Measurements from ENCODE around the gene CCR5.
"Not testable (repeated sequence)": the region's sequence is repeated elsewhere in the genome, so short reads cannot be mapped to it uniquely, and the experiment has no call there.

The CCR5 gene

DNA sequence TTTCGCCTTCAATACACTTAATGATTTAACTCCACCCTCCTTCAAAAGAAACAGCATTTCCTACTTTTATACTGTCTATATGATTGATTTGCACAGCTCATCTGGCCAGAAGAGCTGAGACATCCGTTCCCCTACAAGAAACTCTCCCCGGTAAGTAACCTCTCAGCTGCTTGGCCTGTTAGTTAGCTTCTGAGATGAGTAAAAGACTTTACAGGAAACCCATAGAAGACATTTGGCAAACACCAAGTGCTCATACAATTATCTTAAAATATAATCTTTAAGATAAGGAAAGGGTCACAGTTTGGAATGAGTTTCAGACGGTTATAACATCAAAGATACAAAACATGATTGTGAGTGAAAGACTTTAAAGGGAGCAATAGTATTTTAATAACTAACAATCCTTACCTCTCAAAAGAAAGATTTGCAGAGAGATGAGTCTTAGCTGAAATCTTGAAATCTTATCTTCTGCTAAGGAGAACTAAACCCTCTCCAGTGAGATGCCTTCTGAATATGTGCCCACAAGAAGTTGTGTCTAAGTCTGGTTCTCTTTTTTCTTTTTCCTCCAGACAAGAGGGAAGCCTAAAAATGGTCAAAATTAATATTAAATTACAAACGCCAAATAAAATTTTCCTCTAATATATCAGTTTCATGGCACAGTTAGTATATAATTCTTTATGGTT, at the start of gene CCR5:
CCR5 (plus strand) TSS at position 108 of the 680 bp plus-strand sequence. CDS start 1,957 bp downstream, outside the sequence.
- DNase-seq (ENCODE audit: low spot score) = no peak

DNA sequence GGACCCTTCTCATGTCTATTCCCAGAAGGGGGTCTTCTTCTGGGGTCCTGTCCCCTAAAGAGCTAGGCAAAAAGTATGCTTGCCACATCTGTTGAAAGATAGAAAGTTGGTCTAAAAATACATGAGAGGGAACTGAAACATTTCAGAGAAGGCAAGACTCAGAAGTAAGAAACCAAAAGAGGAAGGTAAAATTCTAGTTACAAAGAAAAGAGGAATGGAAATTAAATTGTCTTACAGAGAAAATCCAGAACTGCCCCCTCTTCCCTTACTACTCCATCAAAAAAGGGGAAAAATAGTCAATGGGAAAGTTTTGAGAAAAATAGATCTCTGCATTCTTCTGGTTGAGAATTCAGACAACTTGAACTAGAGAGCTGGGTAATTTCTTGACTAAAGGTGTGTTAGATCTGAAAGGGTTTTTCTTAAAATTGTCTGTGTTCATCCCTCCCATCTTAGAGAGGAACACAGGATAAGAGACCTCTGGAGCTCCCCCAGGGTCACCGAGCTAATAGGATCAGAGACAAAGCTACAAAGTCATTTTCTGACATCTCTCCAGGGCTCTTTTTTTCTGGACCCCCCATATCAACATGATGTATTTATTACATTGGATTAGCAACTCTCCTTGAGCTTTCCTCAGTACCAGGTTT, 49.2 kb upstream of the CCR5 start:
- DNase-seq (ENCODE audit: low spot score) = no peak

DNA sequence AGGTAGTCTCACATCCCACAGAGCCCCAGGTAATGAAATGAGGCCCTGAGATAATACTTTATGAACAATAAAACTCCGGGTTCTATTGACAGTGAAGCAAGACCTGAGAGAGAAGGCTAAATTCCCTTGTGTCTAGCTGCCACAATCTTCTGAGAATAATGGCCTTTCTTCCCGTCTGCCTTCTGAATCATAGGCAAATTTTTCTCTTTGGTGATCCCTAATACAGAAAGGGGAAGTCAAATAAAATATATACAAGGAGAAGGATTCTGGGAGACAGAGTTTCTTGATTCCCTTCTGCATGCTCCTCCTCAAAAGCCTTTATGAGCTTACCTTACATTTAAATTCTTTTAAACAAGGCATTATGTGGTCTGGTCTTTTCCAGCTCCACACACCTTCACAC, 46.7 kb upstream of the CCR5 start:
- DNase-seq (ENCODE audit: low spot score) = no peak

DNA sequence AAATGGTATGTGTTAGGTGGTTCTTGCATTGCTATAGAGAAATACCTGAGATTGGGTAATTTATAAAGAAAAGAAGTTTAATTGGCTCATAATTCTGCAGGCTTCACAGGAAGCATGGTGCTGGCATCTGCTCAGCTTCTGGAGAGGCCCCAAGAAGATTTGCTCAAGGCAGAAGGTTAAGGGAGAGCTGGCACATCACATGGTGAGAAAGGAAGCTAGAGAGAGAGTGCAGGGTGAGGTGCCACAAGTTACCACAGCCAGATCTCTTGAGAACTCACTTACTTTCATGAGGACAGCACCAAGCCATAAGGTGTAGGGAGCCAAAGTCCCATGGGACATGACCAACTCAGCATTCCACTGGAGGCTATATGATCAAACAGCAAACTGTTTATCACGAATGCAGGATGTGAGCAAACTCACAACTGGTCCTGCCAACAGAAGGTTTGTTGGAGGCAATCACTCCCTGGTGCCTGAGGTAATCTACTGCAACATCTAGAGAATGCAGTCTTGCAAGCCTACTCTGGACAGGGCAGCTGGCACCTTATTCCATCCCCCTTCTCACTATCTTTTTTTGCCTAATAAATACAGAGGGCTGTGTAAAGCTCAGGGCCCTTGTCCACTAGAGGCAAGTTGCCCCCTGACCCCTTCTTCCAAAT, 45.0 kb upstream of the CCR5 start:
- no peak for DNase-seq (ENCODE audit: low spot score)

DNA sequence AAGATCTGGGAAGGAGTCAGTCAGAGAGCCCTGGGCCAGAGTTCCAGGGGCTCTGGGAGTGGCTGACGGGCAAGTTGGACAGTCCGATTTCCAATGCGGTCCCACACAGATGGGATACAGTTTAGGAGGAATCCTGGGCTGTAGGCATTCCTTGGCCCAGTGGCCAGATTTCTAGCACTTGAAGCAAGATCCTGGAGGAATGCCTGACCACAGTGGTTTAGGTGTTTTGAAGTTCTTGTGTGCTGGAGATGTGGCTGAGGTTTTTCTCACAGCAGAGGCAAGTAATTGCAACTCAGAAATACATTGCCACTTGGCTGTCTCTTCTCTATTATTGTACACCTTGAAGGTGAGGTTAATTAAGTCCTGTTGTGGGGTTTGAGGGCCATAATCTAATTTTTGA, 40.1 kb upstream of the CCR5 start:
- not testable (repeated sequence) for DNase-seq (ENCODE audit: low spot score)

DNA sequence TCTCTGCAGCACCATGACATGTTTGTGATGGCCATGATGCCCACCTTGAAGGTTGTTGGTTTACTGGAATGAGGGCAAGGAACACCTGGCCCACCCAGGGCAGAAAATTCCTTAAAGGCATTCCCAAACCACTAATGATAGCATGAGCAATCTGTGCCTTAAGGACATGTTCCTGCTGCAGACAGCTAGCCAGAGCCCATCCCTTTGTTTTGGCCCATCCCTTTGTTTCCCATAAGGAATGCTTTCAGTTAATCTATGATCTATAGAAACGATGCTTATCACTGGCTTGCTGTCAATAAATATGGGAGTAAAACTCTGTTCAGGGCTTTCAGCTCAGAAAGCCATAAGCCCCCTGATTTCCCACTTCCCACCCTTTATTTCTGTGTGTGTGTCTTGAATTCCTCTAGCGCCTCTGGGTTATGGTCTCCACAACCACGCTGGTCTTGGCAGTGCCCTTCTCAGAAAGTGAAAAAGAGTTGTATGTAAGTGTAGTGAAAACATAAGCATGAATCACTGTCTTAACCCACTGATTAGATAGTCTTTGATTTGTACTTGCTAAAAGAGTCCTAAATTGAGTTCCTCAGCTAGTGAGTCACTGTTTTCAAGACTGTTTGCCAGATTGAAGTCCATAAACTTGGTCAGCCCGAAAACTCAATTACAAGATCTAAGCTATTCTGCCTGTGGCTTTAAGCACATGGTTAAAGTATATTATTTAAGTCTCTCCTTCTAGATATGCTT, 35.8 kb upstream of the CCR5 start:
- no peak for DNase-seq (ENCODE audit: low spot score)

DNA sequence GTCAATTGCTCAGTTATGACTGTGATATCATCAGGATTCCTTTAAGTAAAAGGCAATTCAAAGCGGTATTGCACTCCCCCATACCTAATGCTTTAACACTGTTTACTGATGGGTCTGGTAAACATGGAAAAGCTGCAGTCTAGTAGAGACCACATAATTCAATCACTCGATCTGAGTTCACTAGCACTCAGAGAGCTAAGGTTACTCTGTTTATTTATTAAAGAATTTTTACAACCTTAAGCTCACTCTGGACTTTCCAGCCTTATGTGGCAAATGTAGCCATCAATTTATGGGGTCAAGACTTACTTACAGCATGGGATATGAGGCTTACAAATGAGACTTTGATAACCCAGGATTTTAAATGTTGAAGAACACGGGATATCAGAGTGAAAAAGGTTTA, 35.2 kb upstream of the CCR5 start:
- DNase-seq (ENCODE audit: low spot score) = no peak

DNA sequence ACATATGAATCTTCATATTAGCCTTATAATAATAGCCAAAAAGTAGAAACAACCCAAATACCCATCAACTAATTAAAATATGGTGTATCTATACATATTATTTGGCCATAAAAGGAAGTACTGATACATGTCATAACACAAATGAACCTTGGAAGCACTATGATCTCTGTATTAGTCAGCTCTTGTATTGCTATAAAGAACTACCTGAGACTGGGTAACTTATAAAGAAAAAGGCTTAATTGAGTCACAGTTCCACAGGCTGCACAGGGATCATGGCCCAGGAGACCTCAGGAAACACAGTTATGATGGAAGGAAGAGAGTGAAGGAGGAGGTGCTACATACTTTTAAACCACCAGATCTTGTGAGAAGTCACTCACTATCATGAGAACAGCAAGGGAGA, 32.8 kb upstream of the CCR5 start:
- DNase-seq (ENCODE audit: low spot score) = no peak

DNA sequence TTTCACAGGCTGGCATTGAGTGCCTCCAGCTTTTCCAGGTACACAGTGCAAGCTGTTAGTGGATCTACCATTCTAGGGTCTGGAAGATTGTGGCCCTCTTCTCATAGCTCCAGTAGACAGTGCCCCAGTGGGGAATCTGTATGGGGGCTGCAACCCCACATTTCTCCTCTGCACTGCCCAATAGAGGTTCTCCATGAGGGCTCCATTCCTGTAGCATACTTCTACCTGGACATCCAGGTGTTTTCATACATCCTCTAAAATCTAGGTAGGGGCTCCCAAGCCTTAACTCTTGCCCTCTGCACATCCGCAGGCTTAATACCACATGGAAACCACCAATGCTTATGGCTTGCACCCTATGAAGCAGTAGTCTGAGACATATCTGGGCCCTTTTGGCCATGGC, 31.9 kb upstream of the CCR5 start:
- no peak for DNase-seq (ENCODE audit: low spot score)

DNA sequence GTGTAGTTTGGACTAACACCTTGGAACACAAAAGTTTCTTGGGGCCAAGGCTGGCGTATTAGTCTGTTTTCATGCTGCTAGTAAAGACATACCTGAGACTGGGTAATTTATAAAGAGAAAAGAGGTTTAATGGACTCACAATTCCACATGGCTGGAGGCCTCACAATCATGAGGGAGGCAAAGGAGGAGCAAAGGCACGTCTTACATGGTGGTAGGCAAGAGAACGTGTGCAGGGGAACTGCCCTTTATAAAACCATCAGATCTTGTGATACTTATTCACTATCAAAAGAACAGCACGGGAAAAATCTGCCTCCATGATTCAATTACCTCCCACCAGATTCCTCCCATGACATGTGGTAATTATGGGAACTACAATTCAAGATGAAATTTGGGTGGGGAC, 26.3 kb upstream of the CCR5 start:
- DNase-seq (ENCODE audit: low spot score) = no peak

DNA sequence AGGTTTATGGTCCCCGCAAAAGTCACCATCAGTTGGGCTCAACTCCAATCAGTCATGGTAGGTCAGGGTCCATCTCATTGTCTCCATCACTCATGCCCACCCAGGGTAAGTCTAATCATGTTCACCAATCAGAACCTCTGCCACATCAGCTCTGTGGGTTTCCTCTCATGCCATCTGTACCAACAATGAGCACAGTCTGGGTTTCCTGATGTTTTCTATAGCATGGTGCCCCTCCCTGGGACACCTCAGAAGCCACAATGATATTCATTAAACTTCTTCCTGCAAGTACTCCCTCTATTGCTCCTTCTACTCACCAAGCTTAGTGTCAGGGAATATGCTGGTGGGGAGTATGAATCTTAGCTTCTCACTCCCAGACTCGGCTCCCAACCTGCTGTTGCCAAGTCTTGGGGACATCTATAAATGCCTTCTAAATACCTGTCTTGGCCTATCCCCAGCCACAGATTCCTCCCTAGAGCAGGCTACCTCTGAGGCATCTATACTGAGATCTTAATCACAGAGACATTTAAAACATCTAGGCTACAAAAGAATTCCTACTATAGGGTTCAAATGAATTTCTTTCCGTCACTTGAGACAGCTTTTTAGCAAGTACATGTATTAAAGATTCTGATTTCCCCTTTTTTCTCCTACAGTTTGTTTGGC, 21.8 kb upstream of the CCR5 start:
- DNase-seq (ENCODE audit: low spot score) = no peak

DNA sequence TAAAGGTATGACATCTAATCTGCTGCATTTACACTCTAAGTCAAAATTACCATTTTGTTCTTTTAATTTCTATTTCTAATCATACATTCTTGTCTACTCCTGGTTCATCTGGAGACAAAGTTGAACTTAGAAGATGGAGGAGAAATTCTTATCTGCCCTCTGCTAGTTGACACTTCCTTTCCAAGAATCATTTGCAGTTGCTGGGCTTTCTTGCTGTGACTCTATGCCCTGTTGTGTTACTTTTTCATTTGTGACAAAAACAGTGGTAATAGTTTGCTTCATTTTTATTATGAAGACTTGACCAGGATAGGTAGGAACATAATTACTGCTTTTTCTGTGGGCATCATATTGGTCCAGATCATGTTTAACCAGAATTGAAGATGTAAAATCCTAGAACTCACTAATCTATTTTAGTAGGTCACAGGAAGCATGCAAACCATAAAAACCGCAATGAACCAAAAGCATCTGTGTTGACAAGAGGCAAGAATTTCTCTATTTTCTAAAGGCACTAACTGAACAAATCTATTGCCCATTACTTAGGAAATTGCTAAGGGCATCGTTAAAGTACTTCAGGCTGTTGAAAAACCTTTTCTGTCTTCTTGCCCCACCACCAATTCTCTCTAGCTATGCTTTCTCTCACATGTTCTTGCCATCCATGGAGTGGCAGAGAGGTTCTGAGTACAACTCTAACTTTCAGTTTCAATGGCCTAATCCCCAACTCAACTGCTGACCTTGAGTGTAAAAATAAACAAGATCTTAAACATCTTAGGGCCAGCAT, 21.1 kb upstream of the CCR5 start:
- no peak for DNase-seq (ENCODE audit: low spot score)

DNA sequence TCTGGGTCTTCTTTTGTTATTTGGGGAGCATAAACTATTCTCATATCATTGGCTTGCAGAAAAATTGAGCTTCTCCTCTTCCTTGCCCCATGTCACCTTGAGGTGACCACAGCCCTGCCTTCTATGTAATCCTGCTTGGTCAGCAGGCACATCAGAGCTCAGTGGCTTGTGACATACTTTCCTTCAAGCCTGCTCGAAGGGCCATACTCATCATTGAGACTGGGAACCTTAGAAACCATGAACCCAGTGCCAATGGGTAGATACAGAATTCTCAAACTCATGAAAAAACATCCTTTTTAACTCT, 20.5 kb upstream of the CCR5 start:
- DNase-seq (ENCODE audit: low spot score) = no peak

DNA sequence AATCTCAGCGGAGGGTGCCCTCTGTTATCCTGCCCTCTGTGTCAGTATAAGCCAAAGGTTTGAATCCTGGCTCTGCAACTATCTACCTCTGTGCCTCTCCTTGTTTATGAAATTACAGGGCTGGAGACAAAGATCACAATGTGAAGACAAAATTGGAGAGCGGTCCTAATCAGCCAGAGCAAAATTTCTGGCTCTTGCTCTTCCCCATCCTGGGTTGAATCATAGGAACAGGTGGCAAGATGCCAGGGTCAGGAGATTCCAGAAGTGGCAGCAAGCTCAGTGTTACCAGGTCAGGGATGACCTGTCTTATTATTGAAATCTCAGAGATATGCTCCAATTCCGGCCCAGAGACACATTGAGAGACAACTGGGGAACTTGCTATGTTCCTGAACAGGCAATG, 19.1 kb upstream of the CCR5 start:
- DNase-seq (ENCODE audit: low spot score) = no peak

DNA sequence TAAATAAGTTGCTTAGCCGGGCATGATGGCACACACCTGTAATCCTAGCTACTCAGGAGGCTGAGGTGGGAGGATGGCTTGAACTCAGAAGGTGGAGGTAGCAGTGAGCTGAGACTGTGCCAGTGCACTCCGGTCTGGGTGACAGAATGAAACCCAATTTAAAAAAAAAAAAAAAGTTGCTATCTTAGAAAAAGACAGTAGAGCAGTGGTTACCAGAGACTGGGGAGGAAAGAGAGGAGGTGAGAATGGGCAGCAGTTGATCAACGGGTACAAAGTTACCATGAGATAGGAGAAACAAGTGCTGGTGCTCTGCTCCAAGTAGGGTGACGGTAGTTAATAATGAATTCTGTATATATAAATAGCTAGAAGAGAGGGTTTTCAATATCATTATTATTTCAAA, 17.7 kb upstream of the CCR5 start:
- no peak for DNase-seq (ENCODE audit: low spot score)

DNA sequence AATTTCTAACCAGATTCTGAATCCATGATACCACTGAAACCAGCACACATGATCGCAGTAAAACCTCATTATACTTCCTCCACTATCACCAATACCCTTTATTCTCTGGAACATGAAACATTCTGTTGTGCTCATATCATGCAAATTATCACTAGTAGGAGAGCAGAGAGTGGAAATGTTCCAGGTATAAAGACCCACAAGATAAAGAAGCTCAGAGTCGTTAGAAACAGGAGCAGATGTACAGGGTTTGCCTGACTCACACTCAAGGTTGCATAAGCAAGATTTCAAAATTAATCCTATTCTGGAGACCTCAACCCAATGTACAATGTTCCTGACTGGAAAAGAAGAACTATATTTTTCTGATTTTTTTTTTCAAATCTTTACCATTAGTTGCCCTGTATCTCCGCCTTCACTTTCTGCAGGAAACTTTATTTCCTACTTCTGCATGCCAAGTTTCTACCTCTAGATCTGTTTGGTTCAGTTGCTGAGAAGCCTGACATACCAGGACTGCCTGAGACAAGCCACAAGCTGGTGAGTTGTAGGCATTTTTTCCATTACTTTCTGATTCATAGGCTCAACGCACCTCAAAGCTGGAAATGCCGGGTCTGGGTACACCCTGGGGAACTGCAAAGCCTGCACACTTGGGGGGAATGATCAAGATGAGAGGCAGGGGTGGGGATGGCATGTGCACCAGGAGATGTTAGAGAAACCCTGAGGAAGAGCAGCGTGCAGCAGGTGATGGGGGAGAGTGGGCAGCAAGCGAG, 16.9 kb upstream of the CCR5 start, which contains the start of gene CCR2:
CCR2 (plus strand) TSS at position 465 of the 764 bp plus-strand sequence. CDS start 3,417 bp downstream, outside the sequence.
- no peak for DNase-seq (ENCODE audit: low spot score)

DNA sequence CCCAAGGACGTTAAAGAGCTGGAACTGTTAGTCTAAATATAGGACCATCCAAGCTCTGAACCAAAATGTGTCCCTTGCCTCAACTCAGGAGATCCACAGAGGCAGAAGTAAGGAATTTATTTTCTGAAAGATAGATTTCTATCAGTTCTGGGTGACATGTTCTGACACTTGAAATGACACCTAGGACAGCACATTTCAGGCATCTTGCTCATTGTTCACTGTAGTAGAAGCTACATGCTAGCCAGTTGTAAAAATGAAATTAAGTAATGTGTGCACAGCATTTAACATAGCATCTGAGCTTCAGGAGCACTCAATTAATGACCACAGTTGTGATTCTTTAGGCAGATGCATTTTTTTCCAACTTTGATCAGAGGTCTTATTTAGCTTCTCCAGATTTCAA, 16.3 kb upstream of the CCR5 start:
- DNase-seq (ENCODE audit: low spot score) = no peak

DNA sequence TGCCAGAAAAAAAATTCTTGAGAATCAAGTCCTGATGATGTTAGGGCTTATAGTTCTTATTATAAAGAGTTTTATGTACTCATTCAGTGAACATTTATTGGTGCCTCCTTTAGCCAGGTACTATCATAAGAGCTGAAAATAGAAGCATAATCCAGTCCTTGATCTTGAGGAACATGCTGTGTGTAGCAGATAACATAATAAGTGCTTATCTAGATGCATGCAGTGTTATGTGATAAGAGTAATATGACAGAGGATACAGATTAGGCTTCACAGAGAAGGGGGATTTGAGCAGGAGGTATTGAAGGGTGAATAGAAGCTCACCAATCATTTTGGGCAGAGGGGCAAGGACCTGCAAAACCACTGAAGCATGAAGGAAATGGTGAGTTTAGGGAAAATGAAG, 15.8 kb upstream of the CCR5 start:
- DNase-seq (ENCODE audit: low spot score) = no peak

DNA sequence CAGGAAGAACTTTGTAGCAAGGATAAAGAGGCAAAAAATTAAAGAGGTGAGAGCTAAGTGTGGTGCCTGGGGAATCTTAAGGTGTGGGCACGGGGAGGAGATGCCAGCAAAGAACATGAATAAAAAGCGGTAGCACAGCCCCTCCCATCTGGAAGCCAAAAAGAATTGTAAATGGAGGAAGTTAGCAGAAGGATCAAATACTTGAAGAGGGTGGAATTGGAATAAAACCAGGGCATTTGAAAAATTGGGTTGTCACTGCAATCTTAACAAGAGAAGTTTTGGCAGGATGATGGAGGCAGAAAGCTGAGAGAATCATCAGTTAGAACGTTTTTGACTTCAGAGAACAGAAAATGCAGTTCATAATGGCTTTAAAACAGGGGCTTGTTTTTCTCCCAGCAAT, 14.5 kb upstream of the CCR5 start:
- no peak for DNase-seq (ENCODE audit: low spot score)

DNA sequence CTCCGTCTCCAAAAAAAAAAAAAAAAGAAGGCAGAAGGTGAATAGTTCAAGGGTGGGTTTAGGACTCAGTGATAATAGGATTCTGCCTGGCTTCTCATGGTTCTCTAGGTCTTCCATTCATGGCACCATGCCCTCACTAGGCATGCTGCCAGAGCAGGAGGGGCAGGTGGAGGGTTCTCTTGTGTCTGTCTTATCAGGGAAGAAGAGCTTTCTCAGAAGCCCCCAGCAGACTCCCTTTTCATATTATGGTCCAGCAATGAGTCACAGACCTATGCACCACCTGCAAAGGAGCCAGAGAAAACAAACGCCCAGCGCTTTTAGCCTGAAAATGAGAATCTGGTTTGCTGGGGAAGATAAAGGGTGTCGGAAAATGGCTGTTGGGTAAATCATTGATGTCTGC, 13.8 kb upstream of the CCR5 start:
- DNase-seq (ENCODE audit: low spot score) = no peak

DNA sequence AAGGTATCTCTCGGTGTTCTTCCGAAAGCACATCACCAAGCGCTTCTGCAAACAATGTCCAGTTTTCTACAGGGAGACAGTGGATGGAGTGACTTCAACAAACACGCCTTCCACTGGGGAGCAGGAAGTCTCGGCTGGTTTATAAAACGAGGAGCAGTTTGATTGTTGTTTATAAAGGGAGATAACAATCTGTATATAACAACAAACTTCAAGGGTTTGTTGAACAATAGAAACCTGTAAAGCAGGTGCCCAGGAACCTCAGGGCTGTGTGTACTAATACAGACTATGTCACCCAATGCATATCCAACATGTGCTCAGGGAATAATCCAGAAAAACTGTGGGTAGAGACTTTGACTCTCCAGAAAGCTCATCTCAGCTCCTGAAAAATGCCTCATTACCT, 12.3 kb upstream of the CCR5 start:
- DNase-seq (ENCODE audit: low spot score) = no peak
